ENCODE data around the gene OPCML.

Gene OPCML

DNA sequence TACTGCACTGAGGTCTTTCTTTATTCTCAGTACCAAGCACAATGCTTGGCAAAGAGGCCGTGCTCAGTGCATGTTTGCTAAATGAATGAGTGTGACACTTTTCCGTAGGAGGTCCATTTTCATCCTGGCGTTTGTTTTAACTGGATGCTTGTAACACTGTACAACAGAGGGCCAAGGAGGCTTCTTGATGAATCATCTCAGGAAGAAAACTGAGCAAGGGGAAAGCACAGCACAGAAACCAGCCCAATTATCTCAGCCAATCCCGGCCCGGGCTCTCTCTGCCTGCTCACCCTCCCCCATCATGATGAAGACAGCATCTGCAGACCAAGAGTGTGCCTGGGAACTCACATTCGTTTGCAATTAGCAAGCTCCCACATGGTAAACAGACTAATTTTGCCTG is 570.3 kb downstream of the OPCML start:
- no peak for FAIRE-seq

DNA sequence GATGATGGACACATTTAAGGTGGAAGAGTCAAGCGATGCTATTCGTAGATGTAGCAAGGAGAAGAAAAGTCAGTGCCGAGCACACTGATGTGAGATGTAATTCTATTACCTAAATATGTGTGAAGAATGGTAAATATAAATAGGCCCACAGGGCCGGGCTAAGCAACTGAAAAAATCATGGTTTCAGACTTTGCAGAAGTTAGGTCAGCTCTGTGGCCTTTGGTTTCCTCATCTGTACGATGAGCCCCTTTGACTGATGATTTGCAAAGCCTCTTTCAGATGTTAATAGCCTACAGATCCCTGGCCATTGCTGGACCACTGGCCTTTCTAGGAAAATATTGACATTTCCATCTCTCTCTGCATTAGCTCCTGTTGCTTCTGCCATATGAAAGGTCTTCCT is 570.8 kb downstream of the OPCML start:
- no peak for FAIRE-seq

DNA sequence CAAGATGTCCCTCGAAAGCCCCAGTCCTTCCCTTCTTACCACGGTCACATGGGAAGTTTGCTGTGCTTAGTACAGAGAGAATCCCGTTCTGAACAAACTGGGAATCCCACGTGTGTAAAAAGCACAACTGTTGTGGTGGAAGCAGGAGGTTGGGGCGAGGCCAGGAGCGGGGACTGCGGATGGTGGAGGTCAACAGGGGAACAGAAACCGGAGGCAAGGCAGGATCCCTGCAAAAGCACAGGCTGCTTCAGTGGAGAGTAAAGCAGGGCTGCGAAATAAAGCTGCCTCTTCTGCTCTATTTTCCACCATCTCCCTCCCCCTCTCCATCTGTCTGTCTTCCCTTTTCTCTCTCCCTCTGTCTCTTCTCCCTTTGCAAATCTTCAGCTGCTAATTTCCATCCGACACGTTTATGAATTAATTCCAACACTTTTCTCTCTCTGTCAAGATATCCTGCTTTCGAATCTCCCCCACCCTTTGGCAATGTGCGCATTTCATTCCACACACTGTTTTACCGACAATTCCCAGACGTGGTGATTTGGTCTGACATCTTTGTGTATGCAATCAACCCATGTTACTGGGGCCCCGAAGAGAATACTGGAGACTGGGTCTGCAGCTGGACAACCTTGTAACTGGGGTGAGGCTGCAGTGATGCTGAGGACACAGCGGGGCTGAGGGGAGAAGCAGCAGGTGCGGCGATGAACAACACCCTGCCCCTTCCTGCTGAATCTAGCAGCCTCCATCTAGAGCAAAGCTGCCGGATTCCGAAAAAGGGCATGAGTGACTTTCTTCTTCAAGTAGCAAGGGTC is 571.8 kb downstream of the OPCML start:
- FAIRE-seq: no peak

DNA sequence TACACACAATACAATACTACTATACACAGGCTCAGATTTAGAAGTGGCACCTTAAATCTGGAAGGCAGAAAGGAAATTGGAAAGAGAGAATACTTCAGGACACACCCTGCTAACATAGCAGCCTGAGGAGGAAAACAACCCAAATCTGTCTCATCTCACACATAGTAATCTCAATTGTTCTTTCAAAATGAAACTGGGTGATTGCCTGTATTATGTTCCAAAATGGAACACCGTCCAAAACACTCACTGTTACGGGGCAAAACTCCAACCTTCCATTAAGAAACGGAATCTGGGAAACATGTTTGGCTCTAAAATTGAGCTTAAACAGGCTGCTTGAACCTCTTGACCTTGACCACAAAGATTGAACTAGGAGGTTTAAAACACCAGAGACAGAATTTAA is 572.6 kb downstream of the OPCML start:
- no peak for FAIRE-seq

DNA sequence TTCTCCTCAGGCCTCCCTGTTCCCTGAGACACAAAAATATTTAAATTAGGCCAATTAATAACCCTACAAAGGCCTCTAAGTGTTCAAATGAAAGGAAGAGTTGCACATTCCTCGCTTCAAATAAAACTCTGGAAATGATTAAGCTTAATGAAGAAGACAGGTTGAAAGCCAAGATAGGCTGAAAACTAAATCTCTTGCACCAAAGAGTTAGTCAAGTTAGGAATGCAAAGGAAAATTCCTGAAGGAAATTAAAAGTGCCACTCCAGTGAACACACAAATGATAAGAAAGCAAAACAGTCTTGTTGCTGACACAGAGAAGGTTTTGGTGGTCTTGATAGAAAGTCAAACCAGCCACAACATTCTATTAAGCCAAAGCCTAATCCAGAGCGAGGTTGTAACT is 574.4 kb downstream of the OPCML start:
- FAIRE-seq: no peak

DNA sequence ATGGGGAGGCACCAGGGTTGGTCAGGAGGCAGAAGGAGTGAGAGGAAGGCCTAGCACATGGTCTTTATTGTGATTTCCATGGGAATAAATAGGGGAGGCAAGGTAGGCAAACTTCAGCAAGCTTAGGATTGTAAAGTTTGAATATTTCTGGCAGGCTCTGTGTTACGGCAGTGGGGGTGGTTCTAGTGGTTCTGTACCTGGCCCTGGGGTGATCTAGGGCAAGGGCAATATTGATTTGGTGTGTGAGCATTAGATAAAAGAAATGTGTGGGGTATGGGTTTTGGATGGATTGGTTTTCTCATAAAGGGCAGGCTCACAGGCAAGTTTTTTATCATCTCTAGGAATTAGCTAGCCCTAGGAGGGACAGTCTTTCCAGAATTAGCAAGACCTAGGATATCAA is 584.0 kb downstream of the OPCML start:
- FAIRE-seq: no peak

DNA sequence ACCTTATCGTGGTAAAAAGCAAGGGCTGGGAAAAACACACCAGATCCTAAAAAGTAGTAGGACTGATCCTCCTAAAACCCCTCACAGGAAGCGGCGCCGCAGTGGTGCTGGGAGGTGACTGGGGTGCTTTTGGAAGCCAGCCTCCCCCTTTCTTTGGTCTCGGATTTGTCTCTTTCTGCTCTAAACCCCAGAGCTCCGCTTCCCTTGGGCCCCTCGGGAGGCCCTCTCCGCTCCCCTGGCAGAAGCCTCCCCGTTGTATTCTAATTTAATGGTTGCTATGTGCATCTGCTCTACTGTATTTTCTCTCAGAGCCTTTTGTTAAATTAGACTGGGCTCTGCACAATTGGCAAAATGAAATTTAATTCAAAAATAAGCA is 587.7 kb downstream of the OPCML start:
- no peak for FAIRE-seq

DNA sequence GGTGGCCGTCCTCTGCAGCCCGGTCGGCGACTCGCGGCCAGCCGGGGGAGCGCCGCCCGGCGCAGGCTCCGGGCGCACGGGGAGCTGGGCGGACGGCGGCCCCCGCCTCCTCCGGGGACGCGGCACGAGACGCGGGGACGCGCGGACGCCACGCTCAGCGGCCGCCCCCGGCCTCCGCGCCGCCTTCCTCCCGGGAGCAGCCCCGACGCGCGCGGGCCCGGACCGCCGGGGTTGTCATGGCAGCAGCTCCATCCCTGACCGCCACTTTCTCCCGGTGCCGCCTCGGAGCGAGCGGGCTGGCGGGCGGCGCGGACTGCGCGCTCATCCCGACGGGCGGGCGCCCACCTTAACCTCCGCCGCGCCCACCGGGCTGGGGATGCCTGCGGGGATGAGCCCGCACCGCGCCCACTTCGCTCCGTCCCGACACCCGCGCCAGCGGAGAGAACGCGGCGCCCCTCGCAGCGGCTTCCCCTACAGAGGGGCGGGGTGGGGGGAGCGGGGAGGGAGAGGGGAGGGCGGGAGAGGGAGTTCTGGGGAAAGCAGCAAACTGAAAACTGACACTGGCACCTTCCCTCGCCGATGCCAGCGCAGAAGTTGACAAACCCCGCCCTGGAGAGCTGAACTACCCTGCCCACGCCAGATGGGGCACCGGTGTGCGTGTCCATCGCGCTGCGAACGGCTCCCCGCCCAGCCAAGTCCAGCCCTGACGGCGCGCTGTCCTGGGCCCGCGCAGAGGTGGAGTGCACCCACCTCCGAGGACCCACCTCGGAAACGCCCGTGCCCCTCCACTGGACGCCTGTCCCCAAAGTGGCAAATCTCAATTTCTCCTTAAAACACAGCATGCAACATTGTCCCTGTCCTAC is 588.4 kb downstream of the OPCML start:
- FAIRE-seq: no peak

DNA sequence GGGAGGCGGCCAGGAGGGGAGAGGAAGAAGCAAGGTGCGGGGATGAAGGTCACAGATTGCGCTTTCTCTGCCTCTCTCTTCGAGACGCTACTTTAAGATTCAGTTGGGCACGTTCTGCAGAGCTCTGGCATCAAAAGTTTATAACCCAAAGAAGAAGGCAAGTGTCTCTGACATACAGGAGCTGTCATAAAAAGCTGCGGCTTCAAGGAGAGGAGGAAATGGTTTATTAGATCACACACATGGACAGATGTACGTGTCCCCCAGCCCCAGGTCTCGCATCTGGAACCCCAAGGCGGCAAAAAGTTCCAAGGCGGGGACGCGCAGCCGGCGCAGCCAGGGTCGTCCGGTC is 589.0 kb downstream of the OPCML start:
- FAIRE-seq: no peak

DNA sequence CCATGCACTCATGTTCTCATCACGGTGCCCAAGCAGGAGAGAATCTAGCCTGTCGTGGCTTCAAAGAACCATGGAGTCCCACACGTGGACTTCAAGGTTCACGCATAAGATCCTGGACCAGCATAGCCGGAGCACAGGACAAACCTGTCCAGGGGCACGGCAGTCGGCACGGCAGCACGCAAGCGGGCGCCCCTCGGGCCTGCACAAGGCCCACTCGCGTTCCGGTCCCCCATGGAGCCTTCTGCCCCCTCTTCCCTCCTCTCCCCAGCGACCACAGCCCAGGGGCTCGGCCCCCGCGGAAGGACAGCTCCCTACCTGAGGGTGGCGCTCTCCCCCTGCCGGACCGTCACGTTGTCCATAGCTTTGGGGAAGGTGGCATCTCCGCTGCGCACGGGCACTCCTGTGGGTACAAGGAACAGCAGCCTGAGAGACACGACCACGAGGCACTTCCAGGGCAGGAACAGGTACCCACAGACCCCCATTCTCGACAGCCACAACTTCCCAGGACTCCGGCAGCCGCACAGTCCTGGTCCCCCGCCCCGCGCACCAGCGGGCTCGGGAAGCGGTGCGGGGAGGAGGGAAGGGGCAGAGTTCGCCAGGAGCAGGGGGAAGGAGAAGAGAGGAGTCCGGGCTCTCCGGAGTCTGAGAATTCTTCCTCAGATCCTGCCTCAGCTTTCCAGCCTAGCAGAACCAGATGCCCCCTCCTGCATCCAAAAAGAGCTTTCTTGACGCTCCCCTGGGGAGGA is 589.5 kb downstream of the OPCML start:
- no peak for FAIRE-seq

DNA sequence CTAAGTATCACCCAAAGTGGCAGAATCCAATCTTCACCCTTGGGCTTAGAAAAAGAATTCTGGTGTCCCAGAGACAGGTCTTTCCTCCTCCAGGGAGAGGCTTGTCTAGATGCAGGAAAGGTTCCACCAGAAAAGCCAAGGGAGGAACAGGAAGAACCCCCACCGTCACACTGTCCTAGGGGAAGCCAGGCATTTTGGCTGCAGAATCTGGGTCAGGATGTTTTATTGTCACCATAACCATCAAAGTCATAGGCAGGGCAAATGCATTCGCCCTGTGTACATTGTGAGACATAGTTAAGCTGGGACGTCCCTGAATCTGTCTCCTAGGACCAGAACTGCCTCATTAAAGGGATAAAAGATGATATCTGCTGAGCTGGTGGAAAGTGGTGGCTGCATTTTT is 590.5 kb downstream of the OPCML start:
- no peak for FAIRE-seq

DNA sequence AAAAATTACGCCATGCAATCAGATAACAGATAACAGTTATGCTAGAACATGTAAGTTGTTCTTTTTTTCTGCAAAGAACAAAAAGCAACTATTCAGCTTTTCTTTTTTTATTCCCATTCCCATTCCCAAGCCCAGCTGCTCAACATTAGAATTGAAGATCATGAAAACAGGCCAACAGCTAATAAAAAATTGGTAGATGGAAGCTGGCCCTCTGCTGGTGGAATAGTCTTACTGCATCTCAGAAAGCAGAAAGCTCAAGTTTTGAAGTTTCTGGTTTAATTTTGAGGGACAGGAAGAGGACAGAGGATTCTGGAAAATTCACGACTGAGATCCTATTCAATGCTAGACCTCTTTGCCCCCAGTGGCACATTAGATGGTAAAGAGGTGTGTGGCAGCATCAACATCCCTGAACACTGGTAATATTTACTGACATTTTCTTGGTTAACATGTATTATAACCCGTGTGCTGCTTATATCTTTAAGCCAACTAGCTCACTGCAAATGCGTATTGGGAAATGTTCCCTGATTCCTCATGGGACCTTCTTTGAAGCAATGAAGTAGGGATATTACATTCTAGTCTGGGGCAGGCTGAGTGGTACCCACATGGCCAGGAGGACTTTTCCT is 591.2 kb downstream of the OPCML start:
- FAIRE-seq: no peak

DNA sequence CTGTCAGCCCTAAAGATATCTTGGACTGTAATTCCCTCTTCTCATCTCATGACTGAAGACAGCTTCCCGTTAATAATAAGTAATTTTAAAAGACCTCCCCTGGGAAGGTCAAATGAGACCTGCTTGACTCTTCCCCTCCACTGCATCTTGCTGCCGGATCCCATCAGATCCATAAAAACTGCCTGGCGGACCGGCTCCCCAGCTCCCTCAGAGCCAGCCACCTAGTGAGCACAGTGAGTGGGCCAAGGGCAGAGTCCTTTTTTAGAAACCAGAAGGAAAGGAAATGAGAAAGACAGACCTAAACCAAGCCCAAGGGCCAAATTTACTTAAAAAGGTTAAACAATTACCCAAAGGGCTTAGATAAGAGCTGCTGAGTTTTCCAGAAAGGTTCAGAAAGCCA is 595.3 kb downstream of the OPCML start:
- FAIRE-seq: no peak

DNA sequence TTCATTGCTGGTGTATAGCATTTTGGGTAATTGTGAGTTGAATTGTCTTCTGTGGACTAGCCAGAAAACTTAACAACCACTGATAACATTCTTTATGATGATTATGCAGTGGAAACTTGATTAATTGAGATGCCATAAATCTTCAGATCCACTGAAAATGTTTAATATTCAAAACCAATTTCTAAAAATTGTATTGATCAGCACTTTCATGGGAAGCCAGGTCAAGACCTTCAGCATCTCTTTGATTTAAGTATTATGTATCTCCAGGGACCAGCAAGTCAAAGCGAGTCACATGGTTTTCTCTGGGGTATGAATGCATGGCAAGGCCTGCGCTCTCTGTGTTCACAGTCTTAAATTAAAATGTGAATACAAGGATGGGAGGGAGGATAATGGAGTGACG is 596.9 kb downstream of the OPCML start:
- FAIRE-seq: no peak

DNA sequence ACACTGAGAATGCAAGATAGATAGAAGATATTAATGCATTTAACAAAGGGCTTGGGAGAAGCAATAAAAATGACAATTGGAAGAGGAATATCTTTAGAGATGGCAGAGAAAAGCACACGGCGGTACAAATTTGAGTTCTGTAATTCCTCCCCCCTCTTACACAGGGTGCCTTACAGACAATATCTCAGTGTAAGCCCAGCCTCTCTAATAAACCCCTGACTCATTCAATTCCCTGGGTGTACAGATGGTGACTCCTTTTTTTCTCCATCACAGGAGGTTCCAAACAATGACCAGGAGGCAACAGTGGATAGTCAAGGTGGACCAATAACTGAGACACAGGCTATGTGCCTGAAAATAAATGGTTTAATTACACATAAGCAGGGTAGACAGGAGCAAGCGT is 598.6 kb downstream of the OPCML start:
- FAIRE-seq: no peak

DNA sequence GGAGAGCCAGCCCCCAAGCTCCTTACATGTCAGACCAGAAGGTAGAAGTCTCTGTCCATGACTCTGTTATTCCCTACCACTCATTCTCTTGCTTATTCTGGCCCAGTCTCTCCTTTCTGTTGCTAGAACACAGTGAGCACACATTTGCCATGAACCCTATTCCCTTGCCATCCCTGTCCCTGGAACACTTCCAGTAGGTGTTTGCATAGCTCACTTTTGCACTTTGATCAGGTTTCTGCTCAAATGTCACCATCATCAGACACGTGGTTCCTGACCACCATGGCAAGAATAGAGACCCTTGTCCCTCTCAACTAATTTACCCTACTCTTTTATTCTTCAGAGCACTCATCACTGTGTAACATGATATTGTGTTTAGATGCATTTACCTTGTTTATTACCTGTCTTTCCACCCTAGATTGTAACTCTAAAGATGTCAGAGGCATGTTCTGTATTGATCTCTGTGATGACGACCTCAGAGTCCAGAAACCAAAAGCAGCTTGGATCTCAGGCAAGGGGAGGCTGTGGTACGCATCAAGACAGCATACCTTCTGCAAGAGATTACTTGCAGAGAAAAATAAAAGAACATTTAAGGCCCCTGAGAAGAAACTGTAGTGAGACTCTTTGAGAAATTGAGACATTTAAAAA is 606.4 kb downstream of the OPCML start:
- no peak for FAIRE-seq

DNA sequence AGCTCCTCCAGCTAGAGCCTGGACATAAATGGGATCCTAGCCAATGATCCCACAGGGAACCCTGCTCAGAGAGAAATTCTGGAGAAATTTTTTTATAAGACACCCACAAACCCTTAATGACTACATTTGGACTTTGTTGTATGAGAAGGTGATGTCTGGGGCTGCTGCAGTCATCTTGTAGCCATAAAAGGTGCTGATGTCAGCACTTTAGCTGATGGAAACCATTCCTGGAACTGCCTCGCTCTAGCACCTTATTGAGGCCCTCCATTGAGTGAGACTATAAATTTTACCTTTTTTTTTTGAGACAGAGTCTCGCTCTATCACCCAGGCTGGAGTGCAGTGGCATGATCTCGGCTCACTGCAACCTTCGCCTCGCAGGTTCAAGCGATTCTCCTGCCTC is 610.7 kb downstream of the OPCML start:
- FAIRE-seq: no peak

DNA sequence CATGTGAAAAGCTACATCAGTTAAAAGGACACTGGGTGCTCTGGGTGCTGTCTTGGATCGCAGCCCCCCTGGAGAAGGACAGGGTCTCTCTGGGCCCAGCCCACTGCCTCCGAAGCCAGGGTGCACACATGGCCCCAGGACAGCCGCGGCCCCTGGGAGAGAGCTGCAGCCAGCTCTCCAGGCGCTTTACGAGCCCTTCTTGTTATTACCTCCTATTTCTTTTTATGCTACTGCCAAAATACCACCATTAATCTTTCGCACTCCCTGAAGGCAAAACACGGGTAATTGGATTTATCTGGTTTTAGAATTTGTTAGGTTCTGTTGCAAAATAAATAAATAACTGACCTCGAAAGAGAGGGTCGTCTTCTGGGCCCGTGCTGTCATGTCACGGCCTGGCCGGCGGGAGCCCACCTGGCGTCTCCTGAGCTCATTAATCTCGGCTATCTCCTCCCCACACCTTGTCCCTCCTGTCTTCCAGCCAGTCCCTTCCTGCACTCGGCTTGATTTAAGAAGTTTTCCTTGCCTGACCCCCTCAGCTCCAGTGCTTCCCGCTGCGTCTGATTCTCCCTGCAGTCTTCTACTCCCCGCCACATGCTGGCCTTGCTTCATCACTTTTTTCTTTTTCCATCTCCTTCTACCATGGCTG is 611.7 kb downstream of the OPCML start:
- no peak for FAIRE-seq

DNA sequence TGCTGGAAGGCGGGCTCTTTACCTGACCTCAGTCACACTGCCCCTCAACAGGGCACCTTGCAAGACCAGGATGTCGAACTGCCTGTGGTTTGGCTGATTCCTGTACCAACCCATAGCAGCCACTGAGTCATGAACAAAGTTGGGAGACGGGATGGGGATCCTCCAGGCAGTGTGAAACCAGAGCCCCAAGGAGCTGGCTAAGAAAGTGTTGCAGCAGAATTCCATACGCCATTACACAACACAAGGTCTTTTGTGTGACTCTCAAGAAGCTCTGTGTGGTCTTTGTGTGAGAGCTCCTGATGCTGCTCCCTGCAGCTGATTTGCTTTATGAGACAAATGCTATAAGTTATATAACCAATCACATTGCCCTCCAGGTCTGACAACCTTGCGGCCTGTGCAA is 617.7 kb downstream of the OPCML start:
- no peak for FAIRE-seq

DNA sequence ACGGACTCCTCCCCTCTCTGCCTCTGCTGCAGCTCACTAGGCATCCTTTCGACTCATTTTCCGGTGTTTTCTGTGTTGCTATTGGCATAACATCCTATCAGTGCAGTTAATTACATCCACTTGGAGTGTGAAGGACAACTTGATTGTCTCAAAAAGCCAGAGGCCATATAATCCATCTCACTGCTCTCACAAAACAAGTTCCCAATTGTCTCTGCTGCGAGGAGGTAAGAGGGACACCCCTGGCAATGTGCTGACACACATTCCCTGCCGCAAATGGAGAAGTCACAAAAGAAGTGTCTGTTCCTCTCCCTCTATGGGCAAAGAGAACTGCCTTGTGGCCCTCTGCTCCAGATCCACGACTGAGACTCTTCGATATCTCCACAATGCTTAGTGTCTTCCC is 618.4 kb downstream of the OPCML start:
- FAIRE-seq: no peak

DNA sequence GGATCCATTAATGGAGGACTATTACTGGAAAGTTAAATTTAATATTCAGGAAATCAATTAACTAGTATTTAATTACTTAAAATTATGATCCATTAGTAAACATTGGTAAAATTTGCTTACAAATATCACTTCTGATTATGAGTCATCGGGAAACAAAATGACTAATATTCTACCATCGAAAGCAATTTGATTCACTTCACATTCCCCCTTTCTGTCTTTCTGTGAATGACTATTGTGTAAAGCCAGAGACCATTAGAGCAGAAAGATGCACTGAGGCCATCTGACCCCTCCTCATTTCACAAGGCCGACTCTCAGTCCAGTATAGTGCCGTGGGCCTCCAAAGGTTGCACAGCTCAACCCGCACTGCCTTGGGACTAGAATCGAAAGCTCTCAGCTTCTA is 619.0 kb downstream of the OPCML start:
- FAIRE-seq: no peak

DNA sequence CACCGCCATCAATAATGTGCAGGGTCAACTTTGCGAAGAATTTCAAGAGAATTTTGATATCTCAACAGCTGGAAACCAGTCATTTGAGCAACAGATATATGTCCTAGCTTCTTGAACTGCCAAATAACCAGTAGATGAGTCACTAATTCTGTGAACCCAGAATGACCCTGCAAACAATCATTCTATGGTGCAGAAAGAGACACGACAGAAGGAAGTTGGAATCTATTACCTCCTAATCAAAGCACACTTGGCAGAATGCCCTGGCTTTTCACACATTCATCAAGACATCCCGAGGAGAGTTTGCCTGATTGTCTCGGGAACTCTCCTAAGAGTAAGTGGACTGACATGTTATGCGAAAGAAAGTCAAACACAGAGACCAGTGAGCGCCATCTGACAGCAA is 621.1 kb downstream of the OPCML start:
- no peak for FAIRE-seq

All from TTC549 (cell line).